HG03558 (cell line): Measurements from ENCODE around the gene NTS.

ENCODE experiments used
- ATAC-seq: cut with Tn5 transposase; IDR thresholded peaks from one replicate; pipeline ENCODE4 v1.9.1; 2021; ENCODE audit warnings: moderate number of reproducible peaks; ENCODE audit not compliant: unreplicated experiment; ENCODE audit errors: extremely low read depth

The NTS gene

GRCh38 chr12:85920324-85920947 is 46.3 kb downstream of the NTS start:
- ATAC-seq = no peak

GRCh38 chr12:85923767-85924331 is 49.8 kb downstream of the NTS start:
- no peak for ATAC-seq

- no peak for ATAC-seq
These were observed 53.1 kb downstream of the NTS start for GRCh38 chr12:85927166-85927565.
